Measurements from ENCODE around the gene HERC4. TPM values are rescaled to one million over a fixed set of nuclear protein-coding genes. Genes with fewer than 3 reads are reported as not detected.

HERC4 gene
- total and polyA plus RNA-seq, 9 of the 15 experiments (the other 6 are each of a cell fraction or from before 2014, with no cell fraction given): 12.5 to 33.5 (median 22.8) TPM

GRCh38 chr10:68074775-68075549, at the start of gene HERC4 (continued):
- TF ChIP-seq CHD4 (IDR thresholded peaks at IDR 0.05; ENCODE audit: insufficient read depth, insufficient replicate concordance, low read depth, low read length, poor library complexity, severe bottlenecking) (no peak), BRF1 (IDR thresholded peaks at IDR 0.05; ENCODE audit: borderline replicate concordance, extremely low read depth, insufficient read length) (no peak), MYC (IDR thresholded peaks at IDR 0.05; ENCODE audit: low read depth, low read length) (peak; percentile 92), MYC (CRISPR knock-in tag; IDR thresholded peaks at IDR 0.05; ENCODE audit: borderline replicate concordance, low read depth) (0 out of 2 replicates have a peak, but pooled peaks have one; percentile 62), MAFK (IDR thresholded peaks at IDR 0.05; ENCODE audit: low read length) (no peak), CHD7 (IDR thresholded peaks at IDR 0.05; ENCODE audit: low read depth, low read length) (peak; percentile 91), U2AF1 (optimal IDR thresholded peaks at IDR 0.05; ENCODE audit: low read depth, low read length) (no peak), ZMIZ1 (IDR thresholded peaks at IDR 0.05; ENCODE audit: low read depth in 2 of 2, low read length in 2 of 2) (no peak), ELK3 (CRISPR knock-in tag; IDR thresholded peaks at IDR 0.05) (no peak), PML (IDR thresholded peaks at IDR 0.05; ENCODE audit: low read length) (0 out of 2 replicates have a peak, but pooled peaks have one; percentile 65)
